Activated CD8-positive, alpha-beta memory T cell treated with anti-CD3 and anti-CD28 coated beads, Interleukin-2, amount 50 U/mL, for 24 hours (primary cell): Measurements from ENCODE around the gene CRYGA.
"Not testable (repeated sequence)": the region's sequence is repeated elsewhere in the genome, so short reads cannot be mapped to it uniquely, and the experiment has no call there.

Experiments used
- DNase-seq: peaks from one replicate; pipeline ENCODE4 v3.0.0-alpha.2; 2020; ENCODE audit errors: extremely low read depth

Gene CRYGA

GRCh38 chr2:208127090-208127489, 36.3 kb downstream of the CRYGA start:
- DNase-seq, result no peak

GRCh38 chr2:208125251-208125650, 38.1 kb downstream of the CRYGA start:
- no peak for DNase-seq

- not testable (repeated sequence) for DNase-seq
Measured at GRCh38 chr2:208124013-208124715, 39.2 kb downstream of the CRYGA start, which contains the start of gene CRYGD. Gene CRYGD, minus strand, starts transcription at chr2:208124524. Its CDS starts 51 bp downstream, at chr2:208124473.

GRCh38 chr2:208122248-208122647, 41.1 kb downstream of the CRYGA start:
- no peak for DNase-seq

- no peak for DNase-seq
Measured at GRCh38 chr2:208118918-208119317, 44.5 kb downstream of the CRYGA start.

- DNase-seq, result not testable (repeated sequence)
Measured at GRCh38 chr2:208117390-208117789, 46.0 kb downstream of the CRYGA start.

- DNase-seq, result no peak
Measured at GRCh38 chr2:208112969-208113368, 50.4 kb downstream of the CRYGA start.

- DNase-seq, result not testable (repeated sequence)
Measured at GRCh38 chr2:208112273-208112745, 51.1 kb downstream of the CRYGA start.
